Stimulated activated CD4-positive, alpha-beta T cell treated with anti-CD3 and anti-CD28 coated beads, TNF-alpha, amount 100 ng/mL, for 1 hour (primary cell): ENCODE results near the gene JAZF1.

Experiments used
- DNase-seq, 3 donors: peaks; one replicate each; pipeline ENCODE4 v3.0.0-alpha.2; 2020; ENCODE audit warnings: low read depth in 3 of 3, low spot score in 1 of 3

The JAZF1 gene

DNA sequence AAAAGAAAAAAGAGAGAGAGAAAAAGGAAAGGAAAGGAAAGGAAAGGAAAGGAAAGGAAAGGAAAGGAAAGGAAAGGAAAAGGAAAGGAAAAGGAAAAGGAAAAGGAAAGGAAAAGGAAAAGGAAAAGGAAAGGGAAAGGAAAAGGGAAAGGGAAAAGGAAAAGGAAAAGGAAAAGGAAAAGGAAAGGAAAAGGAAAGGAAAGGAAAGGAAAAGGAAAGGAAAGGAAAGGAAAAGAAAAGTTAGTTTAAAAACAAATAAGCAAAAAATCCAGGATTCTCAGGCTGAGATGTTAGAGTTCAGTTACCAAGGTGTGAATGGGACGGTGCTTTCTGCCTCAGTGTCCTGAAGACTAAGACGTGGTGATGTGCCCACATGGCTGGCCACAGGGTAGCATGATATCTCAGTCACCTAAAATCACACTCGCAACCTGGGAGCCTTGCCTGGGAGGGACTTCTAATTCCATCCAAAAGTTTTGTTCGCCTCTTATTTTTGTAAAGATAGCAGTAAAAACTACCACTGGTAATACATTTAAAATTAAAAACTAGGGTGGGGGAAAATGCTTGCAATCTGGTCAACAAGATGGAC is 70.1 kb downstream of the JAZF1 start:
- no peak for DNase-seq

DNA sequence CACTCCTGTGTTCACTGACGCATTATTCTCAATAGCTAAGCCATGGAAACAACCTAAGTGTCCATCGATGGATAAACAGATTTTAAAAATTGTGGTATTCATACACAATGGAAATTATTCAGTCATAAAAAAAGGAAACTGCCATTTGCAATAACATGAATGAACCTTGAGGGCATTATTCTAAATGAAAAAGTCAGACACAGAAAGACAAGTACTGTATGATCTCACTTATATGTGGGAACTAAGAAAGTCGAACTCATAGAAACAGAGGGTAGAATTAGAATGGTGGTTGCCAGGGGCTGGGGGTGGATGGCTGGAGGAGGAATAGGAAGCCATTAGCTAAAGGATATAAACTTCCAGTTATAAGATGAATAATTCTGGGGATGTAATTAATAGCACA is 71.8 kb downstream of the JAZF1 start:
- no peak for DNase-seq

DNA sequence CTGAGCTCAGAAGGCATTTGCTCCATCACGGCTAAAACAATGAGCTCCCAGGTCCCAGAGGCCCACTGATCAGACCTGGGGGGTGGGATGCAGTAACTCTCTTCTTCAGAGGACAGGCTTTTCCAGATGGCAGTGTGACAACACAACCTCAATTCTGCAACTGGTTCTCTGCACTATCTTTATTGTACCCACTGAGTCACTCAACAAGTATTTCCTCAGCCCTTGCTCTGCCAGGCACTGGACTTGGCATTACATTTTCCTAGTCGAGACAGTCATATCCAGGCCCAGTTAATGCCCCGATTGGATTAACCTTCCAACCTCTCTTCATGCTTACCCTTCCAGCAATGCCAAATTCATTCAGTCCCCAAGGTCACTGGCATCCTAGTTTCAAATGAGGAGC is 72.6 kb downstream of the JAZF1 start:
- DNase-seq, result no peak

DNA sequence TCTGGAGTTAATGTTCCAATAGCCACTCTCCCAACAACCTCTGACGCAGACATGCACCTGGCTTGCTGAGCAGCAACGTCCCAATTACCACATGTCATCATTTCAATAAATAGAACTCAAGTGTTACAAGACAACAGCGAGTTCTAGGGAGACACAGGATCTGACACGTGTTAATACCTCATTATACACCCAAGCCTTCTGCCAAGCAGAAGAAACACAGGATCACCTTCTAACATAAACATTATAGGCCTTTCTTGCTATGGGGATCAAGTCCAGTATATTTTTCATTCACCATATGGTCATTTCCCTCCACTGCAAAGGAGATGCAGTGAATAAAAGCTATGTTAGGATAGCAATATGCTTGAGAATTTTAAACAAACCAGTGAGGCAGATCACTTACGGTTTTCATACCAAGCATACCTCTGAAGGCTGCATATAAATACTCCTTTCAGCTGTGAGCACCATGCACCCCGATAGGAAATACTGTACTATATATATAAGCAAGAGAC is 74.2 kb downstream of the JAZF1 start:
- DNase-seq, result no peak

DNA sequence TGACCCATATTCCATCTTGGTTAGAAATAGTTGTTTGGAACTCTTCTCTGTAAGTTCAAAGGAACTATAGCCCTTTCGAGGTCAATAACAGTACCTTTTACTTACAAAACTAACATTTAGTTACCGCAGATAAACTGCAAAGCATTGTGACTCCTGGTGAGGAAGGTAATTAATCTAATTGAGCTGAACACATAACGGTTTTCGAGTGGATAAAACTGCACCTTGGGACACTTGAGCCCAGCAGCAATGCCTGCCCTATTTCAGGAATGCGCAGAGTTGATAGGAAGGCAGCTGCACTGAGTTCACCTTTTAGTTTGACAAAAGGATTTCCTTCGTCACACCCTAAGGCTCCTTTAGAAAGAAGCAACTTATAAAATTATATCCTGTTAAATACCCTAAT is 75.4 kb downstream of the JAZF1 start:
- DNase-seq, result no peak

DNA sequence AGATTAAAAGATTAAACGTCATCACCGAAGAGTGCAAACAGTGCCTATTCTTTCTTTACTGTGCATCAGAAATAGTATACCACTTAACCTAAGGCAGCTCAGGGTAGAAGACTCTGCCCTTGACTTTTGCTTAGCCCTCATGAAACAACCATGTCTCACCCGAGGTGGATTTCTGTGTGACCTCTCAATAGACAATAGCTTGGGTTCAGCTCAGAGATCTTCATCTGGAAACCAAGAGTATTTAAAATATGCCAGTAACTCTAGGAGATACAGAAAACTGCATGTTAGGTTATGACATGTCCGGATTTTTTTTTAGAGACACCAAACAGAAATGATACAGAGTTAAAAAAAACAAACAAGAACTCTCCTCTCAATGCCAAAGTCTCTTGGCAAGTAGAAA is 75.8 kb downstream of the JAZF1 start:
- DNase-seq, result no peak

DNA sequence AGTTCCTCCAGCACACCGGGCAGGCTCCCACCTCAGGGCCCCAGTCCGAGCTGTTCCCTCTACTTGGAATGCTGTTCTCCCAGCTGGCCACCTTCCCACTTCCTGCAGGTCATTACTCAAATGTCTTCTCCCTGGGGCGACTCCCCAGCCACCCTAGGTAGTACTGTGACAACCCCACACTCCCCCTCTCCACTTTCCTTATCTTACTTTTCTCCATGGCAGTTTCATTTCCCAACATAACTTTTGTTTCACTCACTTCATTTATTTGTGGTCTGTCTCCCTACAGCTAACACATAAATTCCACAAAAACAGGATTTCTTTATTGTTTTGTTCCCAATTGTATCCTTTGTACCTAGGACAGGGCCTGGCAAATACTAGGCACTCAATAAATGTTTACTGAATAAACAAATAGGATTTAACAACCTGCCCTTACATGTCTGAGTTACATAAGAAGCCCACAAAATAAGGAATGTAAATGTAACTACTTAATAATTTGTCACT is 76.5 kb downstream of the JAZF1 start:
- no peak for DNase-seq

DNA sequence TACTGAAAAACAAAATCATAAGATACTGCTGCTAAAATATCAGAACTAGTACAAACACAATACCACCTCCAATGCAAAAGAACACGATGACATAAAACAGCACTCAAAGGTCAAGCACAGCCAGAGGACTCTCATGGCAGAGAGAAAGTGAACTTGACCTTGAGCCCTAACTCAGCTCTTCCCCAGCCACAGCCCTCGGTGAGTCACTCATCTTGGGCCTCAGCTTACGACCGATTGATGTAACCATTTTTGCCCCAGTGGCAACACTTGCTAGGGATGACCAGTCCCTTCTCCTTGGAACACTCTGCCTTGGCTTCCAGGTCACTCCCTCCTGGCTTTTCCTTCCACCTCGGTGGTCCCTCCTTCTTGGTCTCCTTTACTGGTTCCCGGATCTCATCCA is 77.8 kb downstream of the JAZF1 start:
- DNase-seq, result no peak

DNA sequence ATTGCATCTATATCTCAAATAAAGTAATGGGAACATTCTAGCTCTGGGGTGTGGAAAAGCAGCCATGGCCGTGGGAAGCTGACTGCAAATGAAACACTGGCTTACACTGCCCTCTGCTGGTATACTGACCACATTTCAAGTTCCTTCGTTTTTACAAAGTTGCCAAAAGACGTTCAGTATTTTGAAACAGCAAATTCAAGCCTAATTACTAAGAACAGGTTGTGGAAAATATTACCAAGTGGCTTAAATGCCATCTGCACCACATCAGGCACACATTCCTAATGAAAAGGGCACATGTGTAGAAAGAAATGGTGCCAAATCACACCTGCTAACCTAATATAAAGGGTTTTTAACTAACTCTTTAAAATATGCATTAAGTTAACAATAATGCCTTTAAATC is 83.9 kb downstream of the JAZF1 start:
- DNase-seq, result peak in 2 of 3 donors; percentile 4 to 6

DNA sequence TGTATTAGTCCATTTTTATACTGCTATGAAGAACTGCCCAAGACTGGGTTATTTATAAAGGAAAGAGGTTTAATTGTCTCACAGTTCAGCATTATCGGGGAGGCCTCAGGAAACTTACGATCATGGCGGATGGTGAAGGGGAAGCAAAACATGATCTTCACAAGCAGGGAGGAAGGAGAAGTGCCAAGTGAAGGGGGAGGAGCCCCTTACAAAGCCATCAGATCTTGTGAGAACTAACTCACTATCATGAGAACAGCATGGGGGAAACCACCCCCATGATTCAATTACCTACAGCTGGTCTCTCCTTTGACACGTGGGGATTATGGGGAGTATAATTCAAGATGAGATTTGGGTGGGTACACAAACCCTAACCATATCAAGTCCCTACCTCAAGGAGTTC is 85.4 kb downstream of the JAZF1 start:
- no peak for DNase-seq

DNA sequence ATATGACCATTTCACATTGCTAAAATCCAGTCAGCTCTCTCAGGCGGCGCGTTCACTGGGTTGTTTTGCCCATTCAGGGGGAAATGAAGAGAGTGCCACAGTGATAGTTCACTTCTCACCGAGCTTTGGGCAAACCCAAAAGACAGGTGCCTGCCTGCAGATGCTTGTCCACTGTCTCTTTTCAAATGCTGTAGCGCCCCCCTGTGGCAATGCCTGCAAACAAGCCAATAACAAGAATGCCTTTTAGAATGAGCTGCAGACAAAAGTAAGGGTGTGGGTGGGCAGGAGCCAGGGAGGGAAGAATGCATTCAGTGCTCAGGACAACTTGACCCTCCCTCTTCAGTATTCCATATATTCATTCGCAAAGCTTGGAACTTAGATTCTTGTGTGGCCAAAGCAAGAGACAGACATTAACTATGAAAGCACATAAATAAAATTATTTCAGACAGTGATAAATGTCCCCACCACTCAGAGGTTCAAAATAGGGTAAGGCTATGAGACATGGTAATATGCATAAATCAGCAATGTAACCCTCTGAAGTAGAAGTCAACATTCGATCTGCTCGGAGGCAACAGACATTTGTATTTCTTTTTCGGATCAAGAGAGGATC is 86.9 kb downstream of the JAZF1 start:
- DNase-seq, result peak in 2 of 3 donors; percentile 11 to 36

DNA sequence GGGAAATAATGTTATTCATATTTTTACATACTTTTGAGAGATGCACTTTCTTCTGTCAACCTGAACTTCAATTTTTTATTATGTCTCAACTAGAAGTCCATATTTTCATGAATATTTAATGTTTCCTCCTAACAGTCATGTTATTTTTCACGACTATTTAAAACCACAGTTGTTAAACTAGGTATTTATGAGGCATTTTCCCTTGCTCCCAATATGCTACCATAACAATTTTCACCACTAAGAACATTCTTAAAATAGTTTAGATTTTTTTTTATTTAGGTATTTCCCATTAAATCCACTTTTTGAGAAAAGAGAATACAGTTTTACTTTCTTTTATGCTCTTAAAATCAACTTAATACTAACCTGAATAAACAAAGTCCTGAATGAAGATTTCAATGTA is 89.4 kb downstream of the JAZF1 start:
- DNase-seq, result no peak

DNA sequence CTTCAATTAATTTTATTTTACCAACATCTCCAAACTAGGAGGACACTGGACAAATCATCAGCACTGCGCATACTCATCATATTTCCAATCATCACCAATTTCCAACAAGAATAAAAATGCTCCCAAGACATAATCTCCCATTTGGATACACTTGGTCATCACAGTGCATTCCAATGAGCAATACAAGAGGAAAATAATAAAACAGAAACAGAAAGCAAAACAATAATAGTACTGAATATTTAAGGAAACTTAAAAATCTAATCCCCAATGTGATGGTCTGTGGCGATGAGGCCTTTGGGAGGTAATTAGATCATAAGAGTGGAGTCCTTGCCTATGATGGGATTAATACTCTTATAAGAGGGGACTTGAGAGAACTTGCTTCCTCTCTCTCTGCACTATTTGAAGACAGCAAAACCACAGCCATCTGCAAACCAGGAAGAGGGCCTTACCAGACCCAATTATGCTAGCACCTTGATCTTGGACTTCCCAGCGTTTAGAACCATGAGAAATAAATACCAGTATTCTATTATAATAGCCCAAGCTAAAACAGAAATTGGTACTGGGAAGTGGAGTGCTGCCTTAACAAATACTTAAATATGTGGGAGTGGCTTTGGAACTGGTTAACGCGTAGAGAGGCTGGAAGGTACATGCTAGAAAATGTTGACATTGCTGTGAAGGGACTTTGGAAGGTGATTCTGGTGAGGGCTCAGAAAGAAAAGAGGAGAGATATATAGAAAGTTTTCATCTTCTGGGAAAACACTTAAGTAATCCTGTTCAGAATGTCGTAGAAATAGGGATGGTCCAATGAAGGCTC is 91.5 kb downstream of the JAZF1 start:
- no peak for DNase-seq

DNA sequence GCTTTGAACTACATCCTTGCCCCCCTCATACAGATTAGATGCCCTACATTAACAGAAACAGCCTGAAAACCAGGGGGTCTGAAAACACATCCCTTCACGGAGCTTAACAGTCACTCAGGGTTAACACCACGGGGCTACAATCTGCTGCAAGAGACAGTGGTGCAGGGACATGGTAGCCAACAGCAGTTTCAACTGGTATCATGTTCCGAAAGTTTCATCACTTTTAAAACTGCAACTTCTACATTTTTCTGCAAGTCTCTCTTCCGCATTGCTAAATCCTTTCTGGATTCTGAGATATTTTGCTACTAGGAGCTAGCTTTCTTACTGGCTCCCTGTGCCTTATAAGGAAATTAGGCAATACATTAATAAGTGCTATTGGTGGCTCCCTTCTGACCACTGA is 92.6 kb downstream of the JAZF1 start:
- no peak for DNase-seq

DNA sequence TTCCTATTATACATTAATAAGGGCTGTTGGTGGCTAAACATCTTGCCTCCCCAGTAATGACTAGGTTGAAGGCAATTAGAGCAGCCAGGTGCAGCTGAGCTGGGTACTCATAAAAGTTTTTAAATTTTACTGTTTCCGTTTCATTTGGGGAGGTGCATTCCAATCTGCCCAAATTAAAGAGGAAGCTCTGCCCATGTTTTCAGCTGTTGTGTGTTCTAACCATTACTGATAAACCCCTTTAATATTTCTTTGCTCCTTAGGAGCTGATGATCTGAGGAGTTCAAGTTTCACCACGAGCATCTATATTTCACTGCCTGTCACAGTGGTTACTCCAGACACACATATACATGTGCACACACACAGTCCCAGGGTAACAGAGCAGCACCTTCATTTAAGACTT is 94.4 kb downstream of the JAZF1 start:
- no peak for DNase-seq

DNA sequence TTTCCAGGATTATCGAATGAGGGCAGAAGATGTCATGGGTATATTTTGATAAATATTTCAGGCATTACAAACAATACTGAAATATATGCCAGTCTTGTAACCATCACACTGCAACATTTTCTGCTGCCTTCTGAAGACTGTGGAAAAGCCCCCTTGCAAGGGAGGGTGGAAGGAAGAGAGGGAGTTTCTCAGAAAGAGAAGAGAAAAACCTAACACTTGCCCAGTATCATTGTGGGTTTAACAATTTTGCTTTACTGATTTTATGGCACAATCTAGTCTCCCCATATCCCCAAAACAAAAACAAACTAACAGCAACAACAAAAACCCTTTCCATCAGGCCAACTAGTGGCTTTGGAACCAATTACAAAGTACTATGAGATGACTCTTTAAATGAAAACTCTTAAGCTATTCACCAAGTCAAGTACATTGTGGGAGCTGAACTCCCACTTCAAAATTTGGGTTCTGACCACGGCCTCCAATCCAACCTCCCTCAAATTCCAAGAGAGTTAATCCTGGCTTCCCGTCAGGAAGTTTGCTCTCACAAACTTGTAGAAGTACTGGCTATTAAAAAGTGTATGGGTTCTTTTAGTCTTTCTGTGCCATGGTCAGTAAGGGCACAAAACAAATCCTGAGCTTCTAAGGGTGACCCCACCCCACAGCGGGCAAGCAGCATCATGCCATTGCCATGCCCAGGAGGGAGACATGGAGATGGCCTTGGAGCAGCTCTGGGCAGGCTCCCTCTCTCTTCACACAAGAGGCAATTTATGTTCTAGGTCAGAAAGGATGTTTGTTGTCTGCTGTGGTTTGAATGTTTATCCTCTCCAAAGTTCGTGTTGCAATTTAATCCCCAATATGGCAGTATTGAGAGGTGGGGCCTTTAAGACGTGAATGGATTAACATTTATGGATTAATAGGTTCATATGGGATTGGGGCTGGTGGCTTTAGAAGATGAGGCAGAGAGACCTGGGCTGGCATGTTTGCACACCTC is 96.3 kb downstream of the JAZF1 start:
- no peak for DNase-seq

DNA sequence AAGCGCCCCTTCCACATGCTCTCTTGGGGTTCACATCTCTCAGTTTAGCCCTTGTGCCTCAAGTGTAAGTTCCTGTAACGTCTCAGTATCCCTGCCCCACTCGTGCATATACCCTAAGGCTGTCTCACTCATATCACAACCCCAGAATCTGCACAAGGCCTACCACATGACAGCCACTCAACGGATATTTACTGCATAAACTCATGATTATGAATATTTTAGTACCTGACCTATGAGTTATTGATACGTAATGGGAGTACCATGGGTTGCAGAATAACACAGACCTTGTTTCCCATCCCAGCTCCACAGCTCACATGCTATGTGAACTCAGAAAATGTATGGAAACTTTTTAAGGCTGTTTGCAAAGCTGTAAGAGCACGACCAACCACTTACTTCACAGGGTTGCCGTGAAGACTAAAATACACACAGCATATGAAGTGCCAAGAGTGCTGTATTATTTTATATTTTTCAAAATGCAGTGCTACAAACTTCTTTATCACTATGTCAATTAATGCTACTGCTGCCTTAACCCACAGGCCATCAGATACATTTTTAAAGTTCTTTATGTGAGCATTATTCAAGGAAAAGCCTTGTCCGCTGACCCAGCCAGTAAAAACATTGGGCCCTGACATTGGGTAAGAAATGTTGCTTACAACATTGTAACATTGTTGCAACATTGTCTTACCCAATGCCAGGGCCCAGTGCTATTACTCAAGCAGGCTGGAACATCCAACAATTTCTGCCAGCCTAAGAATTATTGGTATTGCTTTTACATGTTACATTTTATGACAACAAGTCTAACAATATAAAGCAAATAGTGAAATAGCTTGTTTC is 97.2 kb downstream of the JAZF1 start:
- no peak for DNase-seq

DNA sequence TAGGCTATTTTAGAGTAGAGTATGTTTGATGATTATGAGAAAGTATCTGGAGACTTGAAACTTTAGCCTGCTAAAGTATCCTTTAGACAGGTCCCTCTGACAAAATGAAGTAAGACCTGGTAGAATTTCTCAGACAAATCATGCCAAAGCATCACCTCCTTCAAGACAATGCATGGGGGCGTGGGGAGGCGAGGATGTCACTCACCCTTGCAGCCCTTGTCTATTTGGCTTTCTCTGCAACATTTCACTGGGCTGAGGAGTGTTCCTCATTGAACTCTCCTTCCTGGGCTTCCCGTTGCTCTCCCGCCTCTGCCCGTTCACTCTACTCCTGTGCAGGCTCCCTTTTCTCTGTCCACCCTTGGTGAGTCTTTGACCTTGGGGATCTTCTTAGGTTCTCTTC is 98.5 kb downstream of the JAZF1 start:
- no peak for DNase-seq

DNA sequence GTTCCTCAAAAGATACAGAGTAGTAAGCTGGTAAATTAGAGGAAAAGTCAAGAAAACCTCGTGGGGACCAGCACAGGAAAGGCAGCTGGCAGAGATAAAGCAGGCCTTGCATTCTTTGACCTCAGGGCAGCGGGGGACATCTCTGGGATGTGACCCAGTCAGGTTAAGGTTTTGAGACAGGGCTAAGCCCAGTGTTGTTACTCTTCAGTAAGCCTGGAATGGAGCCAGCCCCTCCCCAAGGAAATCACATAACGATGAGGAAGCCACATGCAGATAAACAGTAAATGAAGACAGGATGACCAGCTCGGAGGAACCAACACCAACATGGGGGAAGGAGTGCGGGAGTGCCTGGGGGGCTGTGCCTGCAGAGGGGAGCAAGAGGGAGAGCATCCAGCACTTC is 99.6 kb downstream of the JAZF1 start:
- no peak for DNase-seq
